OCI-LY7 (cell line): ENCODE data around the gene RHOD. TPM values are rescaled to one million over a fixed set of nuclear protein-coding genes. Genes with fewer than 3 reads are reported as not detected.

Experiments used
- Bru-seq: library from RNA; stranded (reverse); fragments of 400-500 nt; gene quantifications from one replicate; lab custom pipeline; 2021; lab: Mats Ljungman, UMichigan
- BruChase-seq, 2 experiments: library from RNA; stranded (reverse); fragments of 400-500 nt; gene quantifications; one replicate each; lab custom pipeline; 2021; lab: Mats Ljungman, UMichigan
- BruUV-seq: library from RNA; stranded (reverse); fragments of 400-500 nt; replicated peaks from 2 replicates; lab custom pipeline; 2021; lab: Mats Ljungman, UMichigan
- CTCF ChIA-PET: fragments of 300-600 bp; sonication (Branson Sonifier 250); formaldehyde crosslinking; loops from one replicate; lab custom pipeline; 2022; ENCODE audit warnings: antibody characterized with exemption; ENCODE audit not compliant: unreplicated experiment; lab: Charles Lee
- POLR2A ChIA-PET: fragments of 300-600 bp; sonication (Branson Sonifier 250); formaldehyde crosslinking; loops from one replicate; lab custom pipeline; 2022; ENCODE audit warnings: antibody characterized with exemption; lab: Charles Lee
- DNase-seq: peaks from one replicate; pipeline ENCODE4 v3.0.0-alpha.2; 2015; ENCODE audit warnings: low spot score
- H2AFZ ChIP-seq: fragments of 200-600 bp; sonication (generic), shearing (Covaris generic); 2 replicates; pipeline ENCODE4 v1.6.1; 2014; ENCODE audit warnings: mild to moderate bottlenecking, antibody characterized with exemption, low read length, moderate library complexity
- H3K27ac ChIP-seq: fragments of 200-600 bp; sonication (generic); 2 replicates; pipeline ENCODE4 v1.5.1; 2014; ENCODE audit warnings: mixed run types, low read depth, mild to moderate bottlenecking, moderate library complexity, low read length, inconsistent platforms; ENCODE audit not compliant: poor library complexity, severe bottlenecking
- H3K36me3 ChIP-seq: fragments of 200-600 bp; sonication (generic); 2 replicates; pipeline ENCODE4 v1.6.1; 2014; ENCODE audit warnings: mild to moderate bottlenecking, antibody characterized with exemption, low read length, moderate library complexity, mixed read lengths; ENCODE audit not compliant: insufficient read depth
- H3K4me1 ChIP-seq: fragments of 200-600 bp; sonication (generic); 2 replicates; pipeline ENCODE4 v1.5.1; 2014; ENCODE audit warnings: mild to moderate bottlenecking, low read length; ENCODE audit not compliant: insufficient read depth, poor library complexity, severe bottlenecking
- H3K4me2 ChIP-seq: fragments of 200-600 bp; sonication (generic); 2 replicates; pipeline ENCODE4 v1.6.1; 2014; ENCODE audit warnings: mild to moderate bottlenecking, low read length
- H3K4me3 ChIP-seq: fragments of 200-600 bp; sonication (generic); 2 replicates; pipeline ENCODE4 v1.5.1; 2014; ENCODE audit warnings: mild to moderate bottlenecking, low read depth, low read length; ENCODE audit not compliant: poor library complexity, severe bottlenecking
- H3K79me2 ChIP-seq: fragments of 200-600 bp; sonication (generic); 2 replicates; pipeline ENCODE4 v1.6.1; 2016; ENCODE audit warnings: low read depth, mild to moderate bottlenecking, low read length, moderate library complexity, mixed read lengths; ENCODE audit not compliant: insufficient read depth
- H3K9me2 ChIP-seq: fragments of 200-600 bp; sonication (generic); 2 replicates; pipeline ENCODE4 v1.6.1; 2016; ENCODE audit warnings: mild to moderate bottlenecking, low read length, mixed read lengths; ENCODE audit not compliant: insufficient read depth
- H3K9me3 ChIP-seq: fragments of 200-600 bp; sonication (generic); 2 replicates; pipeline ENCODE4 v1.6.1; 2014; ENCODE audit warnings: mild to moderate bottlenecking, mixed run types, low read length, mixed read lengths
- H4K20me1 ChIP-seq: fragments of 200-600 bp; sonication (generic); 2 replicates; pipeline ENCODE4 v1.6.1; 2014; ENCODE audit warnings: mild to moderate bottlenecking, antibody characterized with exemption, low read length, moderate library complexity, mixed read lengths; ENCODE audit not compliant: insufficient read depth
- CTCF ChIP-seq: fragments of 200-600 bp; sonication (generic); conservative IDR thresholded peaks from 2 replicates; pipeline ENCODE4 v1.5.1; 2014; ENCODE audit warnings: mild to moderate bottlenecking, antibody characterized with exemption, low read length, moderate library complexity, mixed read lengths
- EZH2phosphoT487 ChIP-seq: fragments of 200-600 bp; sonication (generic); IDR thresholded peaks from 2 replicates; pipeline ENCODE4 v1.6.1; 2018; ENCODE audit warnings: low read depth, borderline replicate concordance, mild to moderate bottlenecking, mixed run types, antibody characterized with exemption, low read length, moderate library complexity, mixed read lengths
- intact Hi-C: fragments of 100-400 bp; cut with micrococcal nuclease; formaldehyde crosslinking; loops from one replicate; pipeline ENCODE4 v1.10.0; 2022; ENCODE audit not compliant: unreplicated experiment
- long read RNA-seq: library from polyadenylated mRNA; stranded (forward); transcript quantifications from one replicate; pipeline ENCODE4 v2.0.0, GENCODE V29; 2022
- total RNA-seq, 2 experiments: library from RNA; depleted of rRNA in 1 of 2; stranded (reverse); fragments of >200 nt in 1 of 2; shearing (Covaris generic) in 1 of 2; gene quantifications; 2 replicates each; pipeline ENCODE4 v1.2.3, GENCODE V29; 2014 to 2022

RHOD gene
- total RNA-seq (2014; rRNA removed; shearing (Covaris generic)): not detected in 2 replicates
- not detected in 2 replicates for total RNA-seq (2022)
- not detected for Bru-seq, nascent RNA
- not detected for BruChase-seq, experiment 1, labeled RNA remaining after a 6-hour chase
- BruChase-seq, experiment 2, labeled RNA remaining after a 2-hour chase: percentile 7 among the genes with signal in this experiment
- long read RNA-seq: 0 reads

- no peak within 1 kb of the TSS for H3K4me3 ChIP-seq
- BruUV-seq: no TSS peak
- no peak within 1 kb of the TSS for H2AFZ ChIP-seq
- no peaks in the 10 kb centered on the region for H3K79me2 ChIP-seq
- TF ChIP-seq EZH2phosphoT487 (no peak), CTCF (no peak)
- no peaks in the 10 kb centered on the region for H3K9me2 ChIP-seq
- H3K4me1 ChIP-seq: no peaks in the 10 kb centered on the region
- no peaks in the 10 kb centered on the region for H3K9me3 ChIP-seq
- POLR2A ChIA-PET: interaction anchor here (0.6 kb wide), 1 partner anchor 106 kb away, joined by 3 read pairs; no protein-coding TSS in a partner anchor
- H3K4me2 ChIP-seq: no peak within 1 kb of the TSS
- CTCF ChIA-PET: no interaction called here
- DNase-seq: no peak
- H4K20me1 ChIP-seq: no peaks in the 10 kb centered on the region
- no peaks in the 10 kb centered on the region for H3K36me3 ChIP-seq
- intact Hi-C loops: no loop called here
- no peak within 1 kb of the TSS for H3K27ac ChIP-seq
Measured at GRCh38 chr11:67056267-67057204, at the start of gene RHOD. RHOD (plus strand) TSS chr11:67056847; CDS start chr11:67056903, 56 bp downstream.

- DNase-seq: no peak
- H3K9me2 ChIP-seq: no peaks in the 10 kb centered on the region
- intact Hi-C loops: no loop called here
- no peak overlapping the region for H3K4me3 ChIP-seq
- H3K27ac ChIP-seq: no peak overlapping the region
- no TSS peak for BruUV-seq
- ChIA-PET POLR2A (no interaction called here), CTCF (interaction anchor here (1.1 kb wide), 1 partner anchor 31 kb away, joined by 3 read pairs; no protein-coding TSS in a partner anchor)
- peak overlapping the region; percentile 100 for H2AFZ ChIP-seq
- peaks cover 6% of the 10 kb centered on the region; the same call in 1 of the 2 replicates for H3K9me3 ChIP-seq
- no peaks in the 10 kb centered on the region for H3K79me2 ChIP-seq
- no peaks in the 10 kb centered on the region for H4K20me1 ChIP-seq
- no peaks in the 10 kb centered on the region for H3K36me3 ChIP-seq
- peaks cover 12% of the 10 kb centered on the region for H3K4me1 ChIP-seq
- TF ChIP-seq EZH2phosphoT487: no peak
- no peak for TF ChIP-seq CTCF
- no peak overlapping the region for H3K4me2 ChIP-seq
Measured at GRCh38 chr11:67007126-67007525, 49.5 kb upstream of the RHOD start.
